IMR-90 (cell line): ENCODE results near the gene MRPL11. TPM values are rescaled to one million over a fixed set of nuclear protein-coding genes. Genes with fewer than 3 reads are reported as not detected.

ENCODE experiments used
- ATAC-seq: fragments of 200-7000 bp; cut with Tn5 transposase; 2 replicates; pipeline ENCODE4 v1.9.1; 2020; ENCODE audit warnings: low read depth, mild to moderate bottlenecking, moderate library complexity
- BruUV-seq: library from RNA; stranded (reverse); fragments of 400-500 nt; replicated peaks from 2 replicates; lab custom pipeline; 2021; lab: Mats Ljungman, UMichigan
- CTCF ChIA-PET: fragments of 300-600 bp; formaldehyde crosslinking; extraction: SDS; loops from one replicate; lab custom pipeline; 2021; ENCODE audit warnings: antibody characterized with exemption; lab: Yijun Ruan, JAX
- POLR2A ChIA-PET: fragments of 300-600 bp; sonication (Branson Sonifier 250); formaldehyde crosslinking; loops from one replicate; lab custom pipeline; 2022; ENCODE audit warnings: antibody characterized with exemption; ENCODE audit not compliant: unreplicated experiment; lab: Charles Lee
- DNase-seq: peaks from one replicate; pipeline ENCODE4 v3.0.0; 2013
- H2AFZ ChIP-seq: replicated peaks from 2 replicates; pipeline ENCODE3; 2013; ENCODE audit warnings: low read length, mild to moderate bottlenecking; ENCODE audit not compliant: poor library complexity
- H2AK5ac ChIP-seq: 2 replicates; pipeline ENCODE4 v1.6.1; 2013; ENCODE audit warnings: low read depth, low read length, inconsistent platforms
- H2AK9ac ChIP-seq: replicated peaks from 2 replicates; pipeline ENCODE3; 2013; ENCODE audit warnings: mild to moderate bottlenecking, low read depth, low read length, moderate library complexity; ENCODE audit not compliant: poor library complexity
- H2BK120ac ChIP-seq: 2 replicates; pipeline ENCODE4 v1.6.1; 2013; ENCODE audit warnings: low read depth, low read length, inconsistent platforms
- H2BK15ac ChIP-seq: 3 replicates; pipeline ENCODE4 v1.6.1; 2013; ENCODE audit warnings: low read depth, low read length, inconsistent platforms
- H2BK20ac ChIP-seq: 2 replicates; pipeline ENCODE4 v1.6.1; 2013; ENCODE audit warnings: low read depth, mild to moderate bottlenecking, inconsistent platforms, low read length, moderate library complexity
- H2BK5ac ChIP-seq: 2 replicates; pipeline ENCODE4 v1.6.1; 2013; ENCODE audit warnings: mild to moderate bottlenecking, low read depth, low read length, inconsistent platforms; ENCODE audit not compliant: poor library complexity, severe bottlenecking
- H3K14ac ChIP-seq: replicated peaks from 2 replicates; pipeline ENCODE4 v1.6.1; 2013; ENCODE audit warnings: low read depth, low read length, inconsistent platforms
- H3K18ac ChIP-seq: 2 replicates; pipeline ENCODE4 v1.6.1; 2013; ENCODE audit warnings: low read depth, low read length, control low read depth
- H3K23ac ChIP-seq: 2 replicates; pipeline ENCODE4 v1.6.1; 2013; ENCODE audit warnings: low read depth, low read length, inconsistent platforms
- H3K27ac ChIP-seq: 2 replicates; pipeline ENCODE4 v1.5.1; 2013; ENCODE audit warnings: mild to moderate bottlenecking, control low read depth, low read length; ENCODE audit not compliant: insufficient read depth
- H3K27me3 ChIP-seq: 2 replicates; pipeline ENCODE4 v1.6.1; 2013; ENCODE audit warnings: low read length; ENCODE audit not compliant: control insufficient read depth, insufficient read depth
- H3K36me3 ChIP-seq: 2 replicates; pipeline ENCODE4 v1.6.1; 2013; ENCODE audit warnings: low read length, mixed read lengths; ENCODE audit not compliant: control insufficient read depth, insufficient read depth
- H3K4ac ChIP-seq: 2 replicates; pipeline ENCODE4 v1.6.1; 2013; ENCODE audit warnings: low read depth, low read length, inconsistent platforms
- H3K4me1 ChIP-seq: 2 replicates; pipeline ENCODE4 v1.6.1; 2013; ENCODE audit warnings: low read length, mixed read lengths; ENCODE audit not compliant: control insufficient read depth, insufficient read depth
- H3K4me2 ChIP-seq: 2 replicates; pipeline ENCODE4 v1.6.1; 2013; ENCODE audit warnings: low read depth, mild to moderate bottlenecking, control low read depth, low read length, moderate library complexity
- H3K4me3 ChIP-seq: 2 replicates; pipeline ENCODE4 v1.5.1; 2013; ENCODE audit warnings: low read depth, mild to moderate bottlenecking, control low read depth, low read length, moderate library complexity; ENCODE audit not compliant: insufficient read depth
- H3K56ac ChIP-seq: 2 replicates; pipeline ENCODE4 v1.6.1; 2013; ENCODE audit warnings: low read length, inconsistent platforms; ENCODE audit not compliant: insufficient read depth; ENCODE audit errors: extremely low read depth
- H3K79me1 ChIP-seq, 2 experiments: 2 replicates each; pipeline ENCODE4 v1.6.1; 2013; ENCODE audit warnings: low read length in 2 of 2, inconsistent platforms in 1 of 2, low read depth in 1 of 2
- H3K9ac ChIP-seq: 2 replicates; pipeline ENCODE4 v1.6.1; 2013; ENCODE audit warnings: low read depth, low read length, control low read depth
- H3K9me1 ChIP-seq: 2 replicates; pipeline ENCODE4 v1.6.1; 2013; ENCODE audit warnings: low read length, inconsistent platforms; ENCODE audit not compliant: insufficient read depth
- H3K9me3 ChIP-seq: 2 replicates; pipeline ENCODE4 v1.6.1; 2013; ENCODE audit warnings: low read length; ENCODE audit not compliant: control insufficient read depth, insufficient read depth
- H4K20me1 ChIP-seq: 2 replicates; pipeline ENCODE4 v1.6.1; 2013; ENCODE audit warnings: low read length, inconsistent platforms; ENCODE audit not compliant: insufficient read depth
- H4K5ac ChIP-seq: 2 replicates; pipeline ENCODE4 v1.6.1; 2013; ENCODE audit warnings: mild to moderate bottlenecking, low read depth, low read length, control low read depth
- H4K8ac ChIP-seq, 2 experiments: 2 replicates each; pipeline ENCODE4 v1.6.1; 2013; ENCODE audit warnings: low read depth in 2 of 2, low read length in 2 of 2, control low read depth in 1 of 2, inconsistent platforms in 1 of 2
- H4K91ac ChIP-seq: 2 replicates; pipeline ENCODE4 v1.6.1; 2013; ENCODE audit warnings: low read depth, low read length, inconsistent platforms; ENCODE audit not compliant: insufficient read depth
- RFX5 ChIP-seq: IDR thresholded peaks from 2 replicates; pipeline ENCODE4 v1.8.0; 2012; ENCODE audit warnings: low read depth, mild to moderate bottlenecking, low read length, moderate library complexity
- WGBS, 2 experiments: methylation state at CpG; one replicate each; pipeline versions ENCODE4 v1.1.5 to v1.1.7; 2013; ENCODE audit warnings: missing lambda C conversion rate in 2 of 2; ENCODE audit not compliant: insufficient read length in 1 of 2; ENCODE audit errors: extremely low coverage in 2 of 2; 5-methylcytosine and 5-hydroxymethylcytosine counted together
- dilution Hi-C: fragments of 300-500 bp; cut with HindIII; formaldehyde crosslinking; loops from one replicate; pipeline ENCODE4 v1.14.3; 2018; ENCODE audit warnings: low sequenced_read_pairs; ENCODE audit not compliant: unreplicated experiment
- in situ Hi-C: fragments of 300-500 bp; cut with MboI; formaldehyde crosslinking; loops from 3 replicates; pipeline ENCODE4 v1.14.3; 2019; ENCODE audit warnings: low sequenced_read_pairs, inconsistent platforms, mixed read lengths
- intact Hi-C: fragments of 100-400 bp; cut with micrococcal nuclease; formaldehyde crosslinking; loops from 2 replicates; pipeline ENCODE4 v1.10.0; 2022
- polyA plus RNA-seq, 3 experiments: library from polyadenylated mRNA; depleted of rRNA; stranded (reverse); fragments of >200 nt; gene quantifications; 2 replicates each; pipeline ENCODE4 v1.2.3, GENCODE V29; 2012; ENCODE audit warnings: low replicate concordance in 1 of 3
- total RNA-seq: library from RNA; depleted of rRNA; stranded (reverse); fragments of >200 nt; gene quantifications from 2 replicates; pipeline ENCODE4 v1.2.3, GENCODE V29; 2012

MRPL11 gene
- total and polyA plus RNA-seq, 2 of the 4 experiments (the other 2 are of a cell fraction): 45.5 to 45.6 TPM

- intact Hi-C loops (loop anchor here (1.0 kb wide), 1 partner anchor 212 kb away; the partner anchor contains the start of gene RBM4B), in situ Hi-C loops (no loop called here), dilution Hi-C loops (no loop called here)
- H3K9me3 ChIP-seq: peaks cover 4% of the 10 kb centered on the region; the same call in 1 of the 2 replicates
- peak overlapping the region; percentile 11; the same call in 1 of the 2 replicates for H4K5ac ChIP-seq
- H4K8ac ChIP-seq: peak overlapping the region in 1 of 2 experiments; percentile 87; a peak in 2 of 4 replicates
- no peak overlapping the region for H3K18ac ChIP-seq
- H2BK15ac ChIP-seq: no peak overlapping the region
- TF ChIP-seq RFX5: no peak
- peaks cover 5% of the 10 kb centered on the region for H3K9me1 ChIP-seq
- H4K91ac ChIP-seq: no peak overlapping the region
- peak overlapping the region; percentile 79; the same call in 1 of the 2 replicates for H3K9ac ChIP-seq
- H3K27me3 ChIP-seq: no peaks in the 10 kb centered on the region
- no TSS peak for BruUV-seq
- no peak overlapping the region for H2BK5ac ChIP-seq
- no peak for ATAC-seq
- H3K14ac ChIP-seq: peak overlapping the region; percentile 57; the same call in 1 of the 2 replicates
- WGBS, 2 experiments: 71% methylated on average over 6 of the region's 19 CpGs; no CpG with 5 or more reads in 1 of the 2 experiments
- H2BK120ac ChIP-seq: no peak overlapping the region
- H3K4me1 ChIP-seq: peaks cover 8% of the 10 kb centered on the region; the same call in 1 of the 2 replicates
- peak overlapping the region; percentile 71 for H3K4me3 ChIP-seq
- H2AK5ac ChIP-seq: peak overlapping the region; percentile 22; the same call in 1 of the 2 replicates
- no peak overlapping the region for H3K56ac ChIP-seq
- POLR2A ChIA-PET: no interaction called here
- no peak for DNase-seq
- peak overlapping the region; percentile 65 for H3K23ac ChIP-seq
- CTCF ChIA-PET: interaction anchor here (0.9 kb wide), 1 partner anchor 174 kb away, joined by 3 read pairs; no protein-coding TSS in a partner anchor
- no peaks in the 10 kb centered on the region; the same call in 1 of the 2 replicates for H4K20me1 ChIP-seq
- peaks cover 20 to 27% of the 10 kb centered on the region in 2 experiments for H3K79me1 ChIP-seq
- H2AK9ac ChIP-seq: peak overlapping the region; percentile 61
- H3K4ac ChIP-seq: 0 out of 2 replicates have a peak overlapping the region, but pooled peaks have one; percentile 1
- peak overlapping the region; percentile 97 for H2AFZ ChIP-seq
- no peak overlapping the region for H2BK20ac ChIP-seq
- H3K4me2 ChIP-seq: peak overlapping the region; percentile 82
- 0 out of 2 replicates have a peak, but pooled peaks cover 6% of the 10 kb centered on the region for H3K36me3 ChIP-seq
- no peak overlapping the region for H3K27ac ChIP-seq
These were observed 27.0 kb upstream of the MRPL11 start for GRCh38 chr11:66465373-66466224.
